Vagina (tissue), 2 donors: ENCODE data around the gene CCDC81.

ENCODE experiments used
- CTCF ChIP-seq, 3 experiments: fragments of 450-650 bp in 2 of 3; fragments of 200-600 bp in 1 of 3; sonication (generic) in 1 of 3; IDR thresholded peaks; one replicate each; pipeline ENCODE4 v1.5.1; 2017 to 2019; ENCODE audit warnings: antibody characterized with exemption in 3 of 3, mild to moderate bottlenecking in 2 of 3, moderate library complexity in 2 of 3
- POLR2A ChIP-seq, 2 donors: fragments of 450-650 bp; IDR thresholded peaks; one replicate each; pipeline ENCODE4 v1.6.1; 2017; ENCODE audit warnings: antibody characterized with exemption in 2 of 2, mild to moderate bottlenecking in 2 of 2, moderate library complexity in 2 of 2

GRCh38 chr11:86377972-86378371 lies 3.3 kb downstream of the CCDC81 start:
- TF ChIP-seq CTCF (IDR thresholded peaks at IDR 0.05) (no peak), POLR2A (IDR thresholded peaks at IDR 0.05) (no peak)
